A549 (cell line): ENCODE measurements around the gene RPL22. TPM values are rescaled to one million over a fixed set of nuclear protein-coding genes. Genes with fewer than 3 reads are reported as not detected.

ENCODE experiments used
- ATAC-seq, 2 experiments: fragments of 200-7000 bp in 1 of 2; fragments of >200 bp in 1 of 2; cut with Nextera tagmentation in 1 of 2; cut with Tn5 transposase in 1 of 2; 3 replicates each; pipeline versions ENCODE4 v1.8.0 to v1.9.1; 2018 to 2020; ENCODE audit warnings: mild to moderate bottlenecking in 1 of 2, moderate library complexity in 1 of 2
- CTCF ChIA-PET: fragments of 300-600 bp; sonication (Branson Sonifier 250); formaldehyde crosslinking; extraction: SDS; loops from one replicate; lab custom pipeline; 2021; ENCODE audit warnings: antibody characterized with exemption, inconsistent platforms; lab: Yijun Ruan, JAX
- POLR2A ChIA-PET: fragments of 350-600 bp; formaldehyde crosslinking; extraction: SDS; loops from one replicate; lab custom pipeline; 2021; ENCODE audit warnings: antibody characterized with exemption, inconsistent platforms; lab: Yijun Ruan, JAX
- DNase-seq, 2 experiments: peaks; one replicate each; pipeline versions ENCODE4 v3.0.0 to v3.0.0-alpha.2; 2011 to 2016; ENCODE audit warnings: low read depth in 1 of 2, low spot score in 1 of 2
- FAIRE-seq: peaks from 2 replicates; lab custom pipeline; 2011; peaks lifted over from hg19 to GRCh38; lab: Jason Lieb, UNC
- H3K27ac ChIP-seq, 2 experiments: fragments of >200 bp; sonication (Bioruptor Twin); formaldehyde crosslinking; 3 replicates each; pipeline ENCODE4 v1.5.1; 2016 to 2017
- H3K4me1 ChIP-seq: fragments of >200 bp; sonication (Bioruptor Twin); formaldehyde crosslinking; 3 replicates; pipeline ENCODE4 v1.6.1; 2016
- H3K4me2 ChIP-seq: fragments of >200 bp; sonication (Bioruptor Twin); formaldehyde crosslinking; 3 replicates; pipeline ENCODE4 v1.6.1; 2016
- H3K4me3 ChIP-seq: fragments of >200 bp; sonication (Bioruptor Twin); formaldehyde crosslinking; 3 replicates; pipeline ENCODE4 v1.5.1; 2016
- H3K9me3 ChIP-seq: fragments of >200 bp; sonication (Bioruptor Twin); formaldehyde crosslinking; 3 replicates; pipeline ENCODE4 v1.6.1; 2016
- CBX8 ChIP-seq: fragments of 200-600 bp; sonication (generic); IDR thresholded peaks from 2 replicates; pipeline ENCODE4 v1.6.1; 2016
- CEBPB ChIP-seq, 2 experiments: fragments of >200 bp in 1 of 2; sonication (Bioruptor Twin) in 1 of 2; formaldehyde crosslinking in 1 of 2; IDR thresholded peaks; 2 replicates each; pipeline ENCODE4 v1.6.1; 2012 to 2016
- FOSL2 ChIP-seq, 2 experiments: fragments of 450-650 bp in 1 of 2; fragments of >200 bp in 1 of 2; sonication (Bioruptor Twin) in 1 of 2; formaldehyde crosslinking; IDR thresholded peaks; 2 replicates each; pipeline versions ENCODE4 v1.5.0 to v1.6.1; 2016 to 2020; ENCODE audit warnings: mild to moderate bottlenecking in 1 of 2, moderate library complexity in 1 of 2
- GATA3 ChIP-seq: IDR thresholded peaks from 2 replicates; pipeline ENCODE4 v1.6.1; 2012; ENCODE audit warnings: borderline replicate concordance
- HOXA7 ChIP-seq: fragments of 250-450 bp; sonication (Bioruptor Pico); IDR thresholded peaks from 2 replicates; pipeline ENCODE4 v1.5.0; 2020; ENCODE audit warnings: mild to moderate bottlenecking, moderate library complexity
- JUNB ChIP-seq: fragments of >200 bp; sonication (Bioruptor Twin); formaldehyde crosslinking; IDR thresholded peaks from 2 replicates; pipeline ENCODE4 v1.6.1; 2016
- KDM1A ChIP-seq: fragments of 200-600 bp; sonication (generic); IDR thresholded peaks from 2 replicates; pipeline ENCODE4 v1.6.1; 2016; ENCODE audit warnings: low read depth, mild to moderate bottlenecking
- MAX ChIP-seq: IDR thresholded peaks from 2 replicates; pipeline ENCODE4 v1.6.1; 2012
- MAZ ChIP-seq: fragments of 150-350 bp; IDR thresholded peaks from 2 replicates; pipeline ENCODE4 v1.6.1; 2014; ENCODE audit warnings: antibody characterized with exemption, low read depth, low read length, borderline replicate concordance
- RARB ChIP-seq: fragments of 250-450 bp; sonication (Bioruptor Pico); IDR thresholded peaks from 2 replicates; pipeline ENCODE4 v1.8.0; 2021; ENCODE audit warnings: mild to moderate bottlenecking, moderate library complexity
- REST ChIP-seq: fragments of 200-600 bp; sonication (generic); IDR thresholded peaks from 2 replicates; pipeline ENCODE4 v1.6.1; 2016; ENCODE audit warnings: antibody characterized with exemption, mild to moderate bottlenecking, moderate library complexity
- RNF2 ChIP-seq: fragments of 200-600 bp; sonication (generic); IDR thresholded peaks from 2 replicates; pipeline ENCODE4 v1.6.1; 2016; ENCODE audit warnings: low read depth, mild to moderate bottlenecking, antibody characterized with exemption, moderate library complexity, borderline replicate concordance
- TP53 ChIP-seq: fragments of 250-450 bp; sonication (Bioruptor Pico); IDR thresholded peaks from 2 replicates; pipeline ENCODE4 v1.5.0; 2021; ENCODE audit warnings: mild to moderate bottlenecking, moderate library complexity
- ZNF302 ChIP-seq: fragments of 250-450 bp; sonication (Bioruptor Pico); IDR thresholded peaks from 2 replicates; pipeline ENCODE4 v1.9.0; 2021; ENCODE audit warnings: inconsistent platforms, mild to moderate bottlenecking, moderate library complexity
- WGBS: methylation state at CpG from one replicate; pipeline ENCODE4 v1.1.6; 2017; ENCODE audit errors: missing lambda C conversion rate; 5-methylcytosine and 5-hydroxymethylcytosine counted together
- polyA plus RNA-seq, 4 experiments: library from polyadenylated mRNA; depleted of rRNA in 3 of 4; stranded (reverse); fragments of >200 nt; fragmentation: RNase III in 1 of 4; extraction: RNeasy Plus Mini Kit Qiagen cat#74134 plus additional on column Dnase treatment in 1 of 4; gene quantifications; 2 replicates in 3 of 4; 3 replicates in 1 of 4; pipeline ENCODE4 v1.2.3, GENCODE V29; 2011 to 2017

RPL22 gene
- polyA plus RNA-seq, 2 of the 4 experiments (the other 2 are of a cell fraction), result 373 to 377 TPM

GRCh38 chr1:6162341-6162740 lies 37.1 kb downstream of the RPL22 start:
- FAIRE-seq (no peak), ATAC-seq (no peak)
- Histone ChIP-seq H3K4me1 (peaks cover 12% of the 10 kb centered on the region), H3K27ac (no peak overlapping the region), H3K4me2 (no peak overlapping the region)
- WGBS, result 53% methylated on average over 7 of the region's 7 CpGs
- POLR2A ChIA-PET, result no interaction called here
- TF ChIP-seq GATA3, result no peak
- no peak for TF ChIP-seq HOXA7 (CRISPR knock-in tag)
- no peak for TF ChIP-seq KDM1A
- no peak for TF ChIP-seq CBX8
- TF ChIP-seq, all 56 proteins: peak for 0
- H3K4me3 ChIP-seq, result no peak overlapping the region
- CTCF ChIA-PET, result interaction anchor here (0.8 to 2.1 kb wide), 2 partner anchors 9 to 82 kb away, joined by 3 to 7 read pairs; no protein-coding TSS in a partner anchor
- no peaks in the 10 kb centered on the region for H3K9me3 ChIP-seq
- no peak for DNase-seq

GRCh38 chr1:6158181-6158580 lies 41.2 kb downstream of the RPL22 start:
- POLR2A ChIA-PET, result interaction anchor here (0.6 kb wide), 1 partner anchor 20 kb away, joined by 3 read pairs; no protein-coding TSS in a partner anchor
- TF ChIP-seq REST (0 out of 2 replicates have a peak, but pooled peaks have one; percentile 13), CEBPB (IDR thresholded peaks at IDR 0.05) (no peak)
- TF ChIP-seq, all 56 proteins: peak for 1
- CTCF ChIA-PET, result interaction anchor here (0.6 to 4.2 kb wide), 3 partner anchors 14 to 126 kb away, joined by 3 to 16 read pairs (median 6); no protein-coding TSS in a partner anchor
- Histone ChIP-seq H3K9me3 (no peaks in the 10 kb centered on the region), H3K27ac (peak overlapping the region; percentile 49 to 76; a peak in 4 of 6 replicates), H3K4me1 (peaks cover 21% of the 10 kb centered on the region), H3K4me3 (no peak overlapping the region), H3K4me2 (peak overlapping the region; percentile 83)
- FAIRE-seq (no peak), DNase-seq (no peak), ATAC-seq (peak; percentile 40 to 49; a peak in 5 of 6 replicates)
- 56% methylated on average over 8 of the region's 8 CpGs for WGBS

- POLR2A ChIA-PET, result interaction anchor here (0.6 kb wide), 1 partner anchor 19 kb away, joined by 3 read pairs; no protein-coding TSS in a partner anchor
- Histone ChIP-seq H3K9me3 (no peaks in the 10 kb centered on the region), H3K4me2 (peak overlapping the region; percentile 83), H3K27ac (peak overlapping the region; percentile 63 to 76; a peak in 5 of 6 replicates), H3K4me3 (0 out of 3 replicates have a peak overlapping the region, but pooled peaks have one; percentile 24), H3K4me1 (peaks cover 21% of the 10 kb centered on the region)
- DNase-seq, result peak; percentile 71 to 93
- no peak for FAIRE-seq
- TF ChIP-seq TP53 (CRISPR knock-in tag) (no peak), FOSL2 (IDR thresholded peaks at IDR 0.05) (peak; percentile 51; the same call in 1 of the 2 replicates), FOSL2 (CRISPR knock-in tag; IDR thresholded peaks at IDR 0.05) (peak; percentile 81), MAX (0 out of 2 replicates have a peak, but pooled peaks have one; percentile 36), JUNB (peak; percentile 33; the same call in 1 of the 2 replicates), MAZ (no peak), GATA3 (peak; percentile 55; the same call in 1 of the 2 replicates)
- CTCF ChIA-PET, result interaction anchor here (0.6 to 4.2 kb wide), 5 partner anchors 14 to 125 kb away, joined by 3 to 16 read pairs (median 3); no protein-coding TSS in a partner anchor
- ATAC-seq, result peak; percentile 87 to 92
- WGBS, result 0% methylated on average over 11 of the region's 15 CpGs
These were observed 41.7 kb downstream of the RPL22 start for GRCh38 chr1:6157528-6158174.

GRCh38 chr1:6157132-6157527 lies 42.3 kb downstream of the RPL22 start:
- peak; percentile 26 to 33; a peak in 3 of 6 replicates for ATAC-seq
- ChIA-PET CTCF (interaction anchor here (0.6 to 4.2 kb wide), 5 partner anchors 15 to 119 kb away, joined by 3 to 16 read pairs (median 3); no protein-coding TSS in a partner anchor), POLR2A (no interaction called here)
- H3K4me3 ChIP-seq, result 0 out of 3 replicates have a peak overlapping the region, but pooled peaks have one; percentile 24
- H3K9me3 ChIP-seq, result no peaks in the 10 kb centered on the region
- no peak for FAIRE-seq
- WGBS, result no CpG with 5 or more reads among the region's 2 CpGs
- H3K27ac ChIP-seq, result peak overlapping the region; percentile 63 to 73; a peak in 5 of 6 replicates
- no peak for DNase-seq
- H3K4me1 ChIP-seq, result peaks cover 21% of the 10 kb centered on the region
- H3K4me2 ChIP-seq, result peak overlapping the region; percentile 83
- TF ChIP-seq ZNF302 (CRISPR knock-in tag) (no peak), RARB (CRISPR knock-in tag) (no peak), RNF2 (no peak)
